Activated CD8-positive, alpha-beta memory T cell treated with anti-CD3 and anti-CD28 coated beads for 4 hours (primary cell): Measurements from ENCODE around the gene RNASE9.
"Not testable (repeated sequence)": the region's sequence is repeated elsewhere in the genome, so short reads cannot be mapped to it uniquely, and the experiment has no call there.

Experiments used
- DNase-seq, 2 donors: peaks; one replicate each; pipeline ENCODE4 v3.0.0-alpha.2; 2020; ENCODE audit warnings: low read depth in 2 of 2

Gene RNASE9

GRCh38 chr14:20560961-20561360, at the start of gene RNASE9:
Gene RNASE9, minus strand, starts transcription at chr14:20561047.
- no peak for DNase-seq

- DNase-seq, result peak in 1 of 2 donors; percentile 55
Measured at GRCh38 chr14:20610002-20610765, 49.3 kb upstream of the RNASE9 start.

- no peak for DNase-seq
Measured at GRCh38 chr14:20609215-20610001, 48.6 kb upstream of the RNASE9 start.

GRCh38 chr14:20608383-20609110, 47.7 kb upstream of the RNASE9 start:
- no peak for DNase-seq

GRCh38 chr14:20607617-20608016, 46.8 kb upstream of the RNASE9 start:
- no peak for DNase-seq

- no peak for DNase-seq
Measured at GRCh38 chr14:20606902-20607242, 46.0 kb upstream of the RNASE9 start.

- DNase-seq, result no peak
Measured at GRCh38 chr14:20606190-20606901, 45.5 kb upstream of the RNASE9 start.

- no peak for DNase-seq
Measured at GRCh38 chr14:20603813-20604690, 43.2 kb upstream of the RNASE9 start.

- no peak for DNase-seq
Measured at GRCh38 chr14:20602583-20602982, 41.7 kb upstream of the RNASE9 start.

- DNase-seq, result no peak
Measured at GRCh38 chr14:20601522-20601921, 40.7 kb upstream of the RNASE9 start.

GRCh38 chr14:20597108-20597507, 36.3 kb upstream of the RNASE9 start:
- DNase-seq, result no peak

GRCh38 chr14:20595726-20596125, 34.9 kb upstream of the RNASE9 start:
- DNase-seq, result not testable (repeated sequence)

- DNase-seq, result no peak
Measured at GRCh38 chr14:20592574-20592973, 31.7 kb upstream of the RNASE9 start.

GRCh38 chr14:20591235-20591634, 30.4 kb upstream of the RNASE9 start, which contains the start of gene RNASE12:
Gene RNASE12, minus strand, starts transcription at chr14:20591376. Its CDS starts 653 bp downstream, at chr14:20590723.
- no peak for DNase-seq

- DNase-seq, result no peak
Measured at GRCh38 chr14:20587489-20588154, 26.8 kb upstream of the RNASE9 start, which contains the start of gene RNASE11. Gene RNASE11, minus strand, starts transcription at chr14:20588001.

- no peak for DNase-seq
Measured at GRCh38 chr14:20583908-20584307, 23.1 kb upstream of the RNASE9 start.

- DNase-seq, result no peak
Measured at GRCh38 chr14:20583142-20583541, 22.3 kb upstream of the RNASE9 start.

GRCh38 chr14:20580242-20580641, 19.4 kb upstream of the RNASE9 start:
- no peak for DNase-seq

- no peak for DNase-seq
Measured at GRCh38 chr14:20578784-20579502, 18.1 kb upstream of the RNASE9 start.
